Loucy (cell line): ENCODE results near the gene GNB3.

Experiments used
- H2AFZ ChIP-seq: fragments of 200-600 bp; sonication (generic); 2 replicates; pipeline ENCODE4 v1.6.0; 2016; ENCODE audit warnings: antibody characterized with exemption, mild to moderate bottlenecking, low read length, moderate library complexity
- H3F3A ChIP-seq: fragments of 200-600 bp; 2 replicates; pipeline ENCODE4 v1.6.0; 2016; ENCODE audit warnings: antibody characterized with exemption, low read depth, mild to moderate bottlenecking
- H3K27me3 ChIP-seq: fragments of 200-600 bp; sonication (generic); 2 replicates; pipeline ENCODE4 v1.6.1; 2014; ENCODE audit warnings: low read length, mild to moderate bottlenecking; ENCODE audit not compliant: insufficient read depth, poor library complexity, severe bottlenecking
- H3K36me3 ChIP-seq: fragments of 200-600 bp; sonication (generic); 2 replicates; pipeline ENCODE4 v1.6.1; 2016; ENCODE audit warnings: low read length; ENCODE audit not compliant: insufficient read depth
- H3K4me1 ChIP-seq: fragments of 200-600 bp; sonication (generic); 2 replicates; pipeline ENCODE4 v1.5.1; 2014; ENCODE audit warnings: low read length, mild to moderate bottlenecking; ENCODE audit not compliant: insufficient read depth, poor library complexity, severe bottlenecking
- H3K4me2 ChIP-seq: fragments of 200-600 bp; sonication (generic); 2 replicates; pipeline ENCODE4 v1.6.0; 2014; ENCODE audit warnings: antibody characterized with exemption, low read length, low read depth, mild to moderate bottlenecking; ENCODE audit not compliant: poor library complexity, severe bottlenecking
- H3K4me3 ChIP-seq: fragments of 200-600 bp; sonication (generic); 2 replicates; pipeline ENCODE4 v1.5.1; 2014; ENCODE audit warnings: low read length, mild to moderate bottlenecking, mixed read lengths; ENCODE audit not compliant: poor library complexity, severe bottlenecking
- H3K79me2 ChIP-seq: fragments of 200-600 bp; sonication (generic); 2 replicates; pipeline ENCODE4 v1.6.1; 2014; ENCODE audit warnings: low read length; ENCODE audit not compliant: insufficient read depth
- H3K9ac ChIP-seq: fragments of 200-600 bp; sonication (generic); 2 replicates; pipeline ENCODE4 v1.6.0; 2014; ENCODE audit warnings: mild to moderate bottlenecking, low read depth, low read length, moderate library complexity; ENCODE audit not compliant: poor library complexity, severe bottlenecking
- H3K9me2 ChIP-seq: fragments of 200-600 bp; sonication (generic); replicated peaks from 2 replicates; pipeline ENCODE4 v1.6.1; 2016; ENCODE audit warnings: low read depth, low read length, mixed read lengths
- H3K9me3 ChIP-seq: fragments of 200-600 bp; sonication (generic); 2 replicates; pipeline ENCODE4 v1.6.1; 2014; ENCODE audit warnings: mild to moderate bottlenecking, antibody characterized with exemption, low read length, low read depth; ENCODE audit not compliant: insufficient read depth
- H4K20me1 ChIP-seq: fragments of 200-600 bp; sonication (generic); 2 replicates; pipeline ENCODE4 v1.6.0; 2014; ENCODE audit warnings: antibody characterized with exemption, low read length, mild to moderate bottlenecking; ENCODE audit not compliant: insufficient read depth, poor library complexity, severe bottlenecking
- CTCF ChIP-seq: fragments of 200-600 bp; sonication (generic); conservative IDR thresholded peaks from 2 replicates; pipeline ENCODE4 v1.5.1; 2014; ENCODE audit warnings: mild to moderate bottlenecking, antibody characterized with exemption, low read length
- EZH2phosphoT487 ChIP-seq: fragments of 200-600 bp; IDR thresholded peaks from 2 replicates; pipeline ENCODE4 v1.6.1; 2018; ENCODE audit warnings: antibody characterized with exemption, mild to moderate bottlenecking, moderate library complexity, borderline replicate concordance

The GNB3 gene

DNA sequence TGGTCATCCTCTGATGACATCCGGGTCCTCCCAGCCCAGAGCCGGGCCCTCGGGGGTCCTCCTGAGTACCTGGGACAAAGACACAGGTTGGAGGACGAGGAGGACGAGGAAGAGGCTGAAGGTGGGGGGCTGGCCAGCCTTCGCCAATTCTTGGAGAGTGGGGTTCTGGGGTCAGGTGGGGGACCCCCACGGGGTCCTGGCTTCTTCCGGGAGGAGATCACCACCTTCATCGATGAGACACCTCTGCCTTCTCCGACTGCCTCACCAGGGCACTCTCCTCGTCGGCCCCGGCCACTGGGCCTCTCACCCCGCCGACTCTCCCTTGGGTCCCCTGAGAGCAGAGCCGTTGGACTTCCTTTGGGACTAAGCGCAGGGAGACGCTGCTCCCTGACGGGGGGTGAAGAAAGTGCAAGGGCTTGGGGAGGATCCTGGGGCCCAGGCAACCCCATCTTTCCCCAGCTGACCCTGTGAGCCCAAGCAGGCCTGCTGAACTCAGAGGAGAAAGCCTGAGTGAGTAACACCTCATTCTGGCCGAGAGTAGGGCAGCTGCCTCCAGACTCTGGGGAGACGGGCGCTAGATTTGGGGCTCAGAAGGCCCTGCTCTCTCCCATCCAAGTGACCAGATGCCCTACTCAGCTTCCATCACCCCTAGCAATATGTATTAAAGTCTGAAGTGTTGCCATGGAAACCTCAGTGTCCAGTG, 13.8 kb upstream of the GNB3 start:
- H3K9me3 ChIP-seq: no peaks in the 10 kb centered on the region
- H3K27me3 ChIP-seq: no peaks in the 10 kb centered on the region
- no peaks in the 10 kb centered on the region for H3F3A ChIP-seq
- no peak overlapping the region for H2AFZ ChIP-seq
- peak overlapping the region; percentile 55 for H3K4me3 ChIP-seq
- no peaks in the 10 kb centered on the region; the same call in 1 of the 2 replicates for H3K36me3 ChIP-seq
- H4K20me1 ChIP-seq: no peaks in the 10 kb centered on the region
- H3K79me2 ChIP-seq: peaks cover 25% of the 10 kb centered on the region; the same call in 1 of the 2 replicates
- H3K9ac ChIP-seq: peak overlapping the region; percentile 53
- peaks cover 24% of the 10 kb centered on the region for H3K4me1 ChIP-seq
- H3K9me2 ChIP-seq: no peaks in the 10 kb centered on the region
- peak overlapping the region; percentile 77 for H3K4me2 ChIP-seq
- no peak for TF ChIP-seq CTCF
- no peak for TF ChIP-seq EZH2phosphoT487

- H3F3A ChIP-seq: no peaks in the 10 kb centered on the region
- H3K9ac ChIP-seq: peak overlapping the region; percentile 53
- H2AFZ ChIP-seq: no peak overlapping the region
- peaks cover 25% of the 10 kb centered on the region; the same call in 1 of the 2 replicates for H3K79me2 ChIP-seq
- no peak for TF ChIP-seq CTCF
- no peak for TF ChIP-seq EZH2phosphoT487
- peaks cover 21% of the 10 kb centered on the region for H3K4me1 ChIP-seq
- H3K4me3 ChIP-seq: peak overlapping the region; percentile 55
- no peaks in the 10 kb centered on the region for H3K9me2 ChIP-seq
- no peaks in the 10 kb centered on the region for H3K9me3 ChIP-seq
- H3K36me3 ChIP-seq: no peaks in the 10 kb centered on the region; the same call in 1 of the 2 replicates
- no peaks in the 10 kb centered on the region for H3K27me3 ChIP-seq
- no peaks in the 10 kb centered on the region for H4K20me1 ChIP-seq
- peak overlapping the region; percentile 77 for H3K4me2 ChIP-seq
Measured at GRCh38 chr12:6827437-6827911, 13.3 kb upstream of the GNB3 start.

DNA sequence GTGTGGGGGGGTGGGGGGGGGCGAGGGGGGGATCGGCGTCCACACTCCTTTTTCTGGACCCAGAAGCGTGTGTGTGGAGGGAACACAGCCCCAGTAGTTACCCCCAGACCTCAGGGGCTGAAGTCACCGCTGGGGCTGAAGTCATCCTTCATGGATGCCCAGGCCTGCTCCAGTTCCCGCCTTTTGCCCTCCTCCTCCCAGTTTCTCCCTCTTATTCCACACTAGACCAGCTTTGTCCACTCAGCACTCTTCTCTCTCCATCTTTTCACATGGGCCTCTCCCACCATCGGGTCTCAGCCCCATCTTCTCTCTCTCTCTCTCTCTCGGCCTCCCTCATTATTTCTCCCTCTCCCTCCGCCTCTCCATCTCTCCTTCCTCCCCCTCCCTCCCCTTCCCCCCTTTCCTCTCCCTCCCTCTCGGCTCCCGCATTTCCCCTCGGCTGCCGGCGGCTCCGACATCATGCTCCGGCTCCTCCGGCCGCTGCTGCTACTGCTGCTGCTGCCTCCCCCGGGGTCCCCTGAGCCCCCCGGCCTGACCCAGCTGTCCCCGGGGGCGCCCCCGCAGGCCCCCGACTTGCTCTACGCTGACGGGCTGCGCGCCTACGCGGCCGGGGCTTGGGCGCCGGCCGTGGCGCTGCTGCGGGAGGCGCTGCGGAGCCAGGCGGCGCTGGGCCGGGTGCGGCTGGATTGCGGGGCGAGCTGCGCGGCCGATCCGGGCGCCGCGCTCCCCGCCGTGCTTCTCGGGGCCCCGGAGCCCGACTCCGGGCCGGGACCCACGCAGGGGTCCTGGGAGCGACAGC, 12.5 kb upstream of the GNB3 start, which contains the start of gene P3H3:
Gene P3H3, plus strand, starts transcription at position 426 of the 799 bp plus-strand sequence. Its CDS starts 34 bp downstream, at position 460.
- Histone ChIP-seq H3K9ac (peak within 1 kb of the TSS; percentile 89), H3K27me3 (no peaks in the 10 kb centered on the region), H3K9me2 (no peaks in the 10 kb centered on the region), H3F3A (no peaks in the 10 kb centered on the region), H3K79me2 (peaks cover 25% of the 10 kb centered on the region; the same call in 1 of the 2 replicates), H3K9me3 (no peaks in the 10 kb centered on the region), H2AFZ (peak within 1 kb of the TSS; percentile 69), H3K36me3 (peaks cover 1% of the 10 kb centered on the region; the same call in 1 of the 2 replicates), H3K4me3 (peak within 1 kb of the TSS; percentile 77), H3K4me1 (peaks cover 21% of the 10 kb centered on the region), H4K20me1 (no peaks in the 10 kb centered on the region), H3K4me2 (peak within 1 kb of the TSS; percentile 77)
- no peak for TF ChIP-seq EZH2phosphoT487
- peak; percentile 15; the same call in 1 of the 2 replicates for TF ChIP-seq CTCF
